GM13977 (cell line): ENCODE measurements around the gene GPM6B.
A peak's percentile ranks its signal among the peaks of the same experiment; 100 is the strongest.
"Not testable (repeated sequence)": the region's sequence is repeated elsewhere in the genome, so short reads cannot be mapped to it uniquely, and the experiment has no call there.

Source experiments
- DNase-seq: peaks from one replicate; pipeline ENCODE4 v3.0.0; 2012; ENCODE audit warnings: low spot score
- in situ Hi-C: fragments of 300-500 bp; cut with MboI; formaldehyde crosslinking; loops from one replicate; pipeline ENCODE4 v1.12.0; 2022; ENCODE audit warnings: low sequenced_read_pairs, low pct_unique_long_range_greater_than_20kb, mixed read lengths, inconsistent platforms; ENCODE audit not compliant: unreplicated experiment
- TF ChIP-seq, protein P1 (sequence below): IDR thresholded peaks from 2 replicates; pipeline ENCODE4 v1.5.1; 2012; ENCODE audit warnings: mild to moderate bottlenecking, control low read depth; ENCODE audit not compliant: insufficient read depth; ENCODE audit errors: extremely low read depth, missing control alignments

The GPM6B gene

DNA sequence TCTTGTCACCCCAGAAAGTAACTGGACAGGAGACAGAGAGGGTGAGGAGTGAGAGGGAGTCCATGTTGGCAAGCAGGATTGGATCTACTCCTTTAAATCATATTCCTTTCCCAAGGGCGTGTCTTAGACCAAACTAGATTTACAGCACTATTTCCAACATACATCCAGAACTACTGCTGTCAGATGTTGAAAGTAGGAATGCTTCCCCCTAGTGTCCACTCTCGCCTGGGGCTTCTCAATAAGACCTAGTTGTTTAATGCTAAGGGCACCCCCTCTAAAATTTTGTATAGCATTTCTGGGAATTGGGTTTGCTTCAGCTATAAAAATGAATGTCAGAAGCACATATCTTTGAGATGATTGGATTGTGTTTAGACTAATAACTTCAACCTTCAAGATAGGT is 69.1 kb downstream of the GPM6B start:
- TF ChIP-seq, protein P1, sequence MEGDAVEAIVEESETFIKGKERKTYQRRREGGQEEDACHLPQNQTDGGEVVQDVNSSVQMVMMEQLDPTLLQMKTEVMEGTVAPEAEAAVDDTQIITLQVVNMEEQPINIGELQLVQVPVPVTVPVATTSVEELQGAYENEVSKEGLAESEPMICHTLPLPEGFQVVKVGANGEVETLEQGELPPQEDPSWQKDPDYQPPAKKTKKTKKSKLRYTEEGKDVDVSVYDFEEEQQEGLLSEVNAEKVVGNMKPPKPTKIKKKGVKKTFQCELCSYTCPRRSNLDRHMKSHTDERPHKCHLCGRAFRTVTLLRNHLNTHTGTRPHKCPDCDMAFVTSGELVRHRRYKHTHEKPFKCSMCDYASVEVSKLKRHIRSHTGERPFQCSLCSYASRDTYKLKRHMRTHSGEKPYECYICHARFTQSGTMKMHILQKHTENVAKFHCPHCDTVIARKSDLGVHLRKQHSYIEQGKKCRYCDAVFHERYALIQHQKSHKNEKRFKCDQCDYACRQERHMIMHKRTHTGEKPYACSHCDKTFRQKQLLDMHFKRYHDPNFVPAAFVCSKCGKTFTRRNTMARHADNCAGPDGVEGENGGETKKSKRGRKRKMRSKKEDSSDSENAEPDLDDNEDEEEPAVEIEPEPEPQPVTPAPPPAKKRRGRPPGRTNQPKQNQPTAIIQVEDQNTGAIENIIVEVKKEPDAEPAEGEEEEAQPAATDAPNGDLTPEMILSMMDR, result peak; percentile 49
- DNase-seq, result no peak
- in situ Hi-C loops, result loop anchor here (10.0 kb wide), 1 partner anchor 83 kb away; no protein-coding TSS in a partner anchor

DNA sequence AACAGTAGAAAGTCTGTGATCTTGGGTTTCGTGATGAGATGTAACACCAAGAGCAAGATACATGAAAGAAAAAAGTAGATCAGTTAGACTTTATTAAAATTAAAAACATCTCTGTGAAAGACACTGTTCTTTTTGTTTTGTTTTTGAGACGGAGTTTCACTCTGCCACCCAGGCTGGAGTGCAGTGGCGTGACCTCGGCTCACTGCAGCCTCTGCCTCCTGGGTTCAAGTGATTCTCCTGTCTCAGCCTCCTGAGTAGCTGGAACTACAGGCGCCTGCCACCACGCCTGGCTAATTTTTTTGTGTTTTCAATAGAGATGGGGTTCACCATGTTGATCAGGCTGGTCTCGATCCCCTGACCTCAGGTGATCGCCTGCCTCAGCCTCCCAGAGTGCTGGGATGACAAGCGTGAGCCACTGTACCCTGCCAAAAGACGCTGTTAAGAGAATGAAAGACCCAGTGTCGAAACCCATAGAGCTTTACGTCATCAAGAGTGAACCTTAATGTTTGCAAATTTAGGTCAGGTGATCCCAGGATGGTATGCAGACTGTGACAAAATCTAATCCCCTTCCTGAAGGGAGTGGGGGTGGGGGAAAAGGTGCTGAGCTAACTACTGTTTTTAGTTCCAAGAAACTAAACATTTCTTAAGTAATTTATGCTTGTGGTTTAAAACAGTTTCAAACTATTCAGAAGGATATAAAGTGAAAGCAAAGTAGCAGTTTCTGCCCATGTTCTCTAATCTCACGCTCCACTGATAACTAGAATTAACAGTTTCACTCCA is 74.3 kb downstream of the GPM6B start:
- in situ Hi-C loops, result loop anchor here (10.0 kb wide), 1 partner anchor 78 kb away; no protein-coding TSS in a partner anchor
- TF ChIP-seq, protein P1, result no peak
- DNase-seq, result peak; percentile 63

DNA sequence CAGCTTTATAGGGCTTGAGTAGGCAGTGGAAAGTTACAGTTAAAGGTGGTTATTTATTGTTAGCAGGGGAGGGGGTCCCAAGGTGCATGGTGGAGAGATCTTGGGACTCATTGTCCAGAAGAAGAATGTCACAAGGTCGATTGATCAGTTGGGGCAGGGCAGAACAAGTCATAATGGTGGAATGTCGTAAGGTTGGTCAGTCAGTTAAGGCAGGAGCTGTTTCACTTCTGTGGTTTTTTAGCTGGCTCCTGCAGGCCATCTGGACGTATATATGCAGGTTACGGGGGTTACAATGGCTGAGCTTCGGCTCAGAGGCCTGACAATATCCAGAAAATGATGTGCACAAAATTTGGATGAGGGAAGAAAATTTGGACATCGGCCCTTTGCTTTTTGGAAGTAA is 75.2 kb downstream of the GPM6B start:
- TF ChIP-seq, protein P1, result no peak
- DNase-seq, result no peak
- in situ Hi-C loops, result loop anchor here (10.0 kb wide), 1 partner anchor 77 kb away; no protein-coding TSS in a partner anchor

DNA sequence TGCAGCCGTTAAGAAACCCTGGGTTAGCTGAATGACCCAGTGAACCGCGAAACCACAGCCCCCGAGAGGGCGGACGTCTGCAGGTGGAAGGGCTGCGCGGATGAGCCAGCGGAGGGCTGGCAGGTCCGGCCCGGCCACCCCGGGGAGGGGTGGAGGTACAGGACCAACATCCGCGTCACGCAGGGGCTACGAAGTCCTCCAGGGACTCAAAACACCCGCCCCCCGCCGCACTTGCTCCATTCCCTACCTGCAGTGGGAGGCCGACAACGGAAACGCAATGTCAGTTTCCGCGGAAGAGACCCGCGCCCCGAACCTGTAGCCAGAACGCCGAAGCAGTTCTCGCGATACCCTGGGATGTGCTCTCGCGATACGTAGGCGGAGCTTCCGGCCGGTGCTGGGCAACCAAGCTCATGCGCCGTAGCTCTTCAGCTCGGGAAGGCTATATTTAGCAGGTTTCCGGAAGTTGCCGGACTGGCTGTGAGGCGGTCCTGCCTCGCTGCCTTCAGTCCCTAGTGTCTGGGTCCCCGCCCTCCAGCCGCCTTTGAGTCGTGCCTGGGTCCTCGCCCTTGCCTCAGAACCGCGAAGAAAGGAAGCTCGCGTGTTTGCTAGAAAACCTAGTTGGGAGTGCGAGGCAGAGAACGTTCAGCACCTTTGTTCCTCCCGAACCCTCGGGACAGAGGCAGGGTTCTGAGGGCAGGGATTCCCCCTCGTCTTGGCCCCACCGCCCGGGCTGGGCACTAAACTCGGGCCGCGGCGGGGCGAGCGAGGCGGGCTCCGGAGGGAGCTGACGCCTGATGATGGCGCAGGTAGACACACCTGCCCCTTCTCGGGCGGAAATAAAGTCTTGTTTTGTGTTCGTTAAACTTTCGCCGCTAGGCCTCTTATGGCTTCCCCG is 82.4 kb downstream of the GPM6B start, which contains the start of the genes OFD1 and TRAPPC2:
OFD1 (plus strand) TSS at position 471 of the 895 bp plus-strand sequence; CDS start at position 795, 324 bp downstream.
TRAPPC2 (minus strand) TSS at position 343 of the 895 bp plus-strand sequence. CDS start 14,657 bp downstream, outside the sequence.
- peak; percentile 92 for DNase-seq
- TF ChIP-seq, protein P1, result peak; percentile 9
- in situ Hi-C loops, result no loop called here

DNA sequence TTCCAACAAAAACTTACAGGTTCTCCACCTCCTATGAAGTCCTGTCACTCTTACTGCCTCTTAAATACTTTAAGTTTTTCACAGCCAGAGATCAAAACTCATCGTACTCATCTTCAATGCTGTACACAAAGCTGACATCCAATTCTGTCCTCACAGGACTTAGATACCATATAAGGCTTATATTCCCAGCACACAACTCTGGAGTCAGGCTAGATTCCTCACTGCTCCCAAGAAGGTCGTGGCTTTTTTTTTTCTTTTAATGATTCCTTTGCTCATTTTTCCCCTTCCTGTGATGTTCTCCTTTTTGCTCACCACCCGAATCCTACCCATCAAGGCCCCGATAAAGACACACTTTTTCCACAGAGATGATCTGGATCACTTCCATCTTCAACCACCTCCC is 83.4 kb downstream of the GPM6B start:
- in situ Hi-C loops, result no loop called here
- DNase-seq, result no peak
- TF ChIP-seq, protein P1, result no peak

DNA sequence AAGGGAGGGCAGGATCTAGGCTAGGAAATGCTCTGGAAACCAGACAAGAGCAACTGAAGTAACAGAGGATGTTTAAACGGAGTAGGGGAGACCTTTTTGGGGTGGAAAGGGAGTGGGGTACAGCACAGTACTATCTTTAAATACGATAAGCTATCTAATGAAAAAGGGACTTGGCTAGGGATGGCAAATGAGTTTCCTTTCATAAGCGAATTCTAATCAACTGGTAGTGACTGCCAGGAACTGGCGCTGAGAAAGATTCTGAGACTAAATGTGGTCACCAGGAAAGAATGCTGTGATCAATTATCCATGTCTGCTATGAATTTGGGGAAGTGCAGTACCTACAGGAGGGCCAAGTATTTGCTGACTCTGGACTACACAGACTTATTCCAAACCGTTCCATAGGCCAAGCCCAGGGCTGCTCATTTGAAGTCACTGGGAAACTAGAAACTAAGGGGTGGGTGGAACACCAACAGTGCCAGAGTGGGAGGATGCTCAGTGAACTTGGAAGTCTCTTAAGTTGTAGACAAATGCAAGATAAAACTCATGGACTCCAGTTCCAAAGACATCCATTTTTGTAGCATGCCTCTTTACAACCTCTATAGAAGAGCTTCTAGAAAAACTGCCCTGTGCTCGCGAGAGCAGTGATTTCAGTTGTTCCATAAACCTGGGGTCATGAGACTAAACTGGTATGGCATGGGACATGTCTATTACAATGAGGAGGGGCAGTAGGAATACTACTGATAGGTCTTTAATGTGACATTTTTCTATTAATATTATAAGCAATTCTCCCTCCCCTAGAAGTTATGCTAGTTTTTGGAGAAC is 84.4 kb downstream of the GPM6B start:
- in situ Hi-C loops, result no loop called here
- DNase-seq, result no peak
- TF ChIP-seq, protein P1, result no peak

DNA sequence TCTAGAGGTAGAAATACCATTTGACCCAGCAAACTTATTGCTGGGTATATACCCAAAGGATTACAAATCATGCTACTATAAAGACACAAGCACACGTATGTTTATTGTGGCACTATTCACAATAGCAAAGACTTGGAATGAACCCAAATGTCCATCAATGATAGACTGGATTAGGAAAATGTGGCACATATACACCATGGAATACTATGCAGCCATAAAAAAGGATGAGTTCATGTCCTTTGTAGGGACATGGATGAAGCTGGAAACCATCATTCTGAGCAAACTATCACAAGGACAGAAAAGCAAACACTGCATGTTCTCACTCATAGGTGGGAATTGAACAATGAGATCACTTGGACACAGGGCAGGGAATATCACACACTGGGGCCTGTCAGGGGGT is 86.4 kb downstream of the GPM6B start:
- in situ Hi-C loops, result not testable (repeated sequence)

DNA sequence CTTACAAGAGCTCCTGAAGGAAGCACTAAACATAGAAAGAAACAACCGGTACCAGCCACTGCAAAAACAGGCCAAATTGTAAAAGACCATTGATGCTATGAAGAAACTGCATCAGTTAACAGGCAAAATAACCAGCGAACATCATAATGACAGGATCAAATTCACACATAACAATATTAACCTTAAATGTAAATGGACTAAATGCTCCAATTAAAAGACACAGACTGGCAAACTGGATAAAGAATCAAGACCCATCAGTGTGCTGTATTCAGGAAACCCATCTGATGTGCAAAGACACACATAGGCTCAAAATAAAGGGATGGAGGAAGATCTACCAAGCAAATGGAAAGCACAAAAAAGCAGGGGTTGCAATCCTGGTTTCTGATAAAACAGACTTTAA is 90.3 kb downstream of the GPM6B start:
- in situ Hi-C loops, DNase-seq: not testable (repeated sequence)

More for the DNA sequence above, 86.4 kb downstream of the GPM6B start:
- not testable (repeated sequence) for DNase-seq

DNA sequence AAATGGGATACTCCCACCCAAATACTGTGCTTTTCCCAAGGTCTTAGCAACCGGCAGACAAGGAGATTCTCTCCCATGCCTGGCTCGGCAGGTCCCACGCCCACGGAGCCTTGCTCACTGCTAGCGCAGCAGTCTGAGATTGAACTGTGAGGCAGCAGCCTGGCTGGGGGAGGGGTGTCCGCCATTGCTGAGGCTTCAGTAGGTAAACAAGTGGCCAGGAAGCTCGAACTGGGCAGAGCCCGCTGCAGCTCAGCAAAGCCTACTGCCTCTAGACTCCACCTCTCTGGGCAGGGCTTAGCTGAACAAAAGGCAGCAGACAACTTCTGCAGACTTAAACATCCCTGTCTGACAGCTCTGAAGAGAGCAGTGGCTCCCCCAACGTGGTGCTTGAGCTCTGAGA is 92.0 kb downstream of the GPM6B start:
- not testable (repeated sequence) for DNase-seq
- in situ Hi-C loops, result loop anchor here (25.0 kb wide), 1 partner anchor 463 kb away; no protein-coding TSS in a partner anchor
